ENCODE measurements around the gene C1QTNF4.
A peak's percentile ranks its signal among the peaks of the same experiment; 100 is the strongest.

Gene C1QTNF4

GRCh38 chr11:47570651-47571356 is 23.4 kb downstream of the C1QTNF4 start:
- Histone ChIP-seq H3K9ac (ENCODE audit: low read length) (no peak overlapping the region), H3K9me2 (ENCODE audit: low read depth, low read length) (no peaks in the 10 kb centered on the region), H3K27ac (ENCODE audit: low read depth, low read length, poor library complexity, severe bottlenecking) (no peak overlapping the region), H3K27me3 (ENCODE audit: insufficient read depth, low read length) (no peaks in the 10 kb centered on the region), H2AFZ (ENCODE audit: low read length) (no peak overlapping the region), H3K9me3 (ENCODE audit: low read length) (no peaks in the 10 kb centered on the region), H3F3A (ENCODE audit: insufficient read depth, low read length) (0 out of 2 replicates have a peak, but pooled peaks cover 5% of the 10 kb centered on the region), H3K4me1 (ENCODE audit: insufficient read depth, low read length, severe bottlenecking) (peaks cover 12% of the 10 kb centered on the region), H3K36me3 (ENCODE audit: insufficient read depth, low read length) (peaks cover 69% of the 10 kb centered on the region), H3K4me3 (ENCODE audit: low read depth, low read length, poor library complexity, severe bottlenecking) (no peak overlapping the region), H3K79me2 (ENCODE audit: insufficient read depth, low read length) (peaks cover 14% of the 10 kb centered on the region), H4K20me1 (ENCODE audit: insufficient read depth, low read length) (no peaks in the 10 kb centered on the region), H3K4me2 (ENCODE audit: low read length) (no peak overlapping the region)
- TF ChIP-seq EZH2 (IDR thresholded peaks at IDR 0.05; ENCODE audit: borderline replicate concordance, low read length): no peak

GRCh38 chr11:47569646-47570045 is 24.6 kb downstream of the C1QTNF4 start:
- H3K4me1 ChIP-seq (ENCODE audit: insufficient read depth, low read length, severe bottlenecking): peaks cover 17% of the 10 kb centered on the region
- H3K9ac ChIP-seq (ENCODE audit: low read length): no peak overlapping the region
- H3K4me2 ChIP-seq (ENCODE audit: low read length): no peak overlapping the region
- 0 out of 2 replicates have a peak, but pooled peaks cover 5% of the 10 kb centered on the region for H3F3A ChIP-seq (ENCODE audit: insufficient read depth, low read length)
- no peaks in the 10 kb centered on the region for H3K9me3 ChIP-seq (ENCODE audit: low read length)
- no peak overlapping the region for H3K27ac ChIP-seq (ENCODE audit: low read depth, low read length, poor library complexity, severe bottlenecking)
- no peak for TF ChIP-seq EZH2 (IDR thresholded peaks at IDR 0.05; ENCODE audit: borderline replicate concordance, low read length)
- TF ChIP-seq, protein P1, sequence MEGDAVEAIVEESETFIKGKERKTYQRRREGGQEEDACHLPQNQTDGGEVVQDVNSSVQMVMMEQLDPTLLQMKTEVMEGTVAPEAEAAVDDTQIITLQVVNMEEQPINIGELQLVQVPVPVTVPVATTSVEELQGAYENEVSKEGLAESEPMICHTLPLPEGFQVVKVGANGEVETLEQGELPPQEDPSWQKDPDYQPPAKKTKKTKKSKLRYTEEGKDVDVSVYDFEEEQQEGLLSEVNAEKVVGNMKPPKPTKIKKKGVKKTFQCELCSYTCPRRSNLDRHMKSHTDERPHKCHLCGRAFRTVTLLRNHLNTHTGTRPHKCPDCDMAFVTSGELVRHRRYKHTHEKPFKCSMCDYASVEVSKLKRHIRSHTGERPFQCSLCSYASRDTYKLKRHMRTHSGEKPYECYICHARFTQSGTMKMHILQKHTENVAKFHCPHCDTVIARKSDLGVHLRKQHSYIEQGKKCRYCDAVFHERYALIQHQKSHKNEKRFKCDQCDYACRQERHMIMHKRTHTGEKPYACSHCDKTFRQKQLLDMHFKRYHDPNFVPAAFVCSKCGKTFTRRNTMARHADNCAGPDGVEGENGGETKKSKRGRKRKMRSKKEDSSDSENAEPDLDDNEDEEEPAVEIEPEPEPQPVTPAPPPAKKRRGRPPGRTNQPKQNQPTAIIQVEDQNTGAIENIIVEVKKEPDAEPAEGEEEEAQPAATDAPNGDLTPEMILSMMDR (IDR thresholded peaks at IDR 0.05; ENCODE audit: low read length): no peak
- H3K79me2 ChIP-seq (ENCODE audit: insufficient read depth, low read length): peaks cover 21% of the 10 kb centered on the region
- H3K27me3 ChIP-seq (ENCODE audit: insufficient read depth, low read length): no peaks in the 10 kb centered on the region
- no peaks in the 10 kb centered on the region for H4K20me1 ChIP-seq (ENCODE audit: insufficient read depth, low read length)
- no peaks in the 10 kb centered on the region for H3K9me2 ChIP-seq (ENCODE audit: low read depth, low read length)
- H3K4me3 ChIP-seq (ENCODE audit: low read depth, low read length, poor library complexity, severe bottlenecking): no peak overlapping the region
- peaks cover 59% of the 10 kb centered on the region for H3K36me3 ChIP-seq (ENCODE audit: insufficient read depth, low read length)
- no peak overlapping the region for H2AFZ ChIP-seq (ENCODE audit: low read length)

DNA sequence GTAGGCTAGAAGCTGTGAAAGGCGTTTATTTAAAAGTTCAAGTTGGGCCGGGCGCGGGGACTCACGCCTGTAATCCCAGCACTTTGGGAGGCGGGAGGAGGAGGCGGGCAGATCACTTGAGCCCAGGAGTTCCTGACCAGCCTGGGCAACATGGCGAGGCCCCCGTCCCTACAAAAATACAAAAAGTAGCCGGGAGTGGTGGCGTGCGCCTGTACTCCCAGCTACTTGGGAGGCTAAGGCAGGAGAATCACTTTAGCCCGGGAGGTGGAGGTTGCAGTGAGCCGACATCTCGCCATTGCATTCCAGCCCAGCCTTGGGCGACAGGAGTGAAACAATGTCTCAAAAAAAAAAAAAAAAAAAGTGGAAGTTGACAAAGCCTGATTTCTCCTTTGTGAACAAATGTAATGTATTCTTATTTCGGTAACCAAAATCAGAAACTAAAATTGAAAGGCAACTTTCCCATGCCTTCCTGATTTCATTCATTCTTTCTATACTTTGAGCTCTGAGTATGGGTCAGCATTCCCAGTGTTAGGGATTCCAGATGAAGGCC is 28.0 kb downstream of the C1QTNF4 start:
- Histone ChIP-seq H3K36me3 (ENCODE audit: insufficient read depth, low read length) (peaks cover 28% of the 10 kb centered on the region), H3K79me2 (ENCODE audit: insufficient read depth, low read length) (peaks cover 21% of the 10 kb centered on the region), H3K4me2 (ENCODE audit: low read length) (peak overlapping the region; percentile 93), H3K27me3 (ENCODE audit: insufficient read depth, low read length) (no peaks in the 10 kb centered on the region), H3K4me1 (ENCODE audit: insufficient read depth, low read length, severe bottlenecking) (peaks cover 23% of the 10 kb centered on the region), H4K20me1 (ENCODE audit: insufficient read depth, low read length) (no peaks in the 10 kb centered on the region), H3K4me3 (ENCODE audit: low read depth, low read length, poor library complexity, severe bottlenecking) (peak overlapping the region; percentile 87), H3F3A (ENCODE audit: insufficient read depth, low read length) (0 out of 2 replicates have a peak, but pooled peaks cover 5% of the 10 kb centered on the region), H3K9me3 (ENCODE audit: low read length) (no peaks in the 10 kb centered on the region), H3K27ac (ENCODE audit: low read depth, low read length, poor library complexity, severe bottlenecking) (peak overlapping the region; percentile 55), H3K9me2 (ENCODE audit: low read depth, low read length) (no peaks in the 10 kb centered on the region), H2AFZ (ENCODE audit: low read length) (no peak overlapping the region), H3K9ac (ENCODE audit: low read length) (peak overlapping the region; percentile 86)
- no peak for TF ChIP-seq EZH2 (IDR thresholded peaks at IDR 0.05; ENCODE audit: borderline replicate concordance, low read length)
- TF ChIP-seq, protein P1 (IDR thresholded peaks at IDR 0.05; ENCODE audit: low read length): no peak
